ENCODE results near the gene ZNF668. TPM values are rescaled to one million over a fixed set of nuclear protein-coding genes. Genes with fewer than 3 reads are reported as not detected.
"Not testable (repeated sequence)": the region's sequence is repeated elsewhere in the genome, so short reads cannot be mapped to it uniquely, and the experiment has no call there.

ZNF668 gene
- total RNA-seq, 1 experiment from 2014 or later = 13.2 TPM

- DNase-seq (ENCODE audit: low read depth in 1 of 2, low spot score in 2 of 2) = no peak
- H3K27ac ChIP-seq = peak overlapping the region; percentile 68
- H3K4me1 ChIP-seq (replicated peaks) = peaks cover 19% of the 10 kb centered on the region
These were observed 34.9 kb upstream of the ZNF668 start for GRCh38 chr16:31108794-31109558.

GRCh38 chr16:31108035-31108793 lies 34.2 kb upstream of the ZNF668 start, which contains the start of gene BCKDK:
Gene BCKDK (plus strand): TSS chr16:31108386. CDS start chr16:31109224, 838 bp downstream.
- peak within 1 kb of the TSS; percentile 98 for H3K4me3 ChIP-seq
- no peaks in the 10 kb centered on the region for H3K27me3 ChIP-seq (replicated peaks)
- peak within 1 kb of the TSS; percentile 68 for H3K27ac ChIP-seq
- no peaks in the 10 kb centered on the region for H3K9me3 ChIP-seq (replicated peaks)
- H3K4me1 ChIP-seq (replicated peaks) = peaks cover 19% of the 10 kb centered on the region
- DNase-seq (ENCODE audit: low read depth in 1 of 2, low spot score in 2 of 2) = peak; percentile 59 to 81
- H3K36me3 ChIP-seq = peaks cover 51% of the 10 kb centered on the region

More at GRCh38 chr16:31108794-31109558, 34.9 kb upstream of the ZNF668 start:
- Histone ChIP-seq H3K9me3 (replicated peaks) (no peaks in the 10 kb centered on the region), H3K27me3 (replicated peaks) (no peaks in the 10 kb centered on the region), H3K4me3 (peak overlapping the region; percentile 98), H3K36me3 (peaks cover 51% of the 10 kb centered on the region)

GRCh38 chr16:31107465-31107867 lies 33.4 kb upstream of the ZNF668 start:
- Histone ChIP-seq H3K36me3 (peaks cover 43% of the 10 kb centered on the region), H3K9me3 (replicated peaks) (no peaks in the 10 kb centered on the region), H3K4me3 (no peak overlapping the region), H3K27me3 (replicated peaks) (no peaks in the 10 kb centered on the region), H3K4me1 (replicated peaks) (peaks cover 19% of the 10 kb centered on the region), H3K27ac (no peak overlapping the region)
- no peak for DNase-seq (ENCODE audit: low read depth in 1 of 2, low spot score in 2 of 2)

- Histone ChIP-seq H3K4me1 (replicated peaks) (peaks cover 19% of the 10 kb centered on the region), H3K27me3 (replicated peaks) (no peaks in the 10 kb centered on the region), H3K4me3 (no peak overlapping the region), H3K36me3 (peaks cover 36% of the 10 kb centered on the region), H3K9me3 (replicated peaks) (no peaks in the 10 kb centered on the region), H3K27ac (no peak overlapping the region)
- DNase-seq (ENCODE audit: low read depth in 1 of 2, low spot score in 2 of 2) = no peak
These were observed 32.7 kb upstream of the ZNF668 start for GRCh38 chr16:31106509-31107464.

- no peaks in the 10 kb centered on the region for H3K27me3 ChIP-seq (replicated peaks)
- peaks cover 26% of the 10 kb centered on the region for H3K36me3 ChIP-seq
- no peaks in the 10 kb centered on the region for H3K9me3 ChIP-seq (replicated peaks)
- H3K4me3 ChIP-seq = no peak overlapping the region
- DNase-seq (ENCODE audit: low read depth in 1 of 2, low spot score in 2 of 2) = peak; percentile 62 to 82
- H3K4me1 ChIP-seq (replicated peaks) = peaks cover 19% of the 10 kb centered on the region
- H3K27ac ChIP-seq = 0 out of 2 replicates have a peak overlapping the region, but pooled peaks have one; percentile 40
These were observed 31.7 kb upstream of the ZNF668 start for GRCh38 chr16:31105677-31106213.

GRCh38 chr16:31100876-31101641 lies 27.0 kb upstream of the ZNF668 start:
- not testable (repeated sequence) for H3K27ac ChIP-seq; H3K4me3 ChIP-seq; H3K27me3 ChIP-seq (replicated peaks); H3K9me3 ChIP-seq (replicated peaks); H3K36me3 ChIP-seq; H3K4me1 ChIP-seq (replicated peaks); DNase-seq (ENCODE audit: low read depth in 1 of 2, low spot score in 2 of 2)

- DNase-seq (ENCODE audit: low read depth in 1 of 2, low spot score in 2 of 2) = no peak
- Histone ChIP-seq H3K4me1 (replicated peaks) (peaks cover 6% of the 10 kb centered on the region; the same call in 1 of the 2 replicates), H3K27me3 (replicated peaks) (no peaks in the 10 kb centered on the region), H3K36me3 (no peaks in the 10 kb centered on the region), H3K4me3 (no peak overlapping the region), H3K27ac (no peak overlapping the region), H3K9me3 (replicated peaks) (no peaks in the 10 kb centered on the region)
These were observed 26.0 kb upstream of the ZNF668 start for GRCh38 chr16:31099860-31100638.

- DNase-seq (ENCODE audit: low read depth in 1 of 2, low spot score in 2 of 2) = peak; percentile 89 to 97
- no peak within 1 kb of the TSS for H3K27ac ChIP-seq
- peaks cover 13% of the 10 kb centered on the region for H3K36me3 ChIP-seq
- no peaks in the 10 kb centered on the region for H3K9me3 ChIP-seq (replicated peaks)
- peak within 1 kb of the TSS; percentile 65 for H3K4me3 ChIP-seq
- no peaks in the 10 kb centered on the region for H3K27me3 ChIP-seq (replicated peaks)
- H3K4me1 ChIP-seq (replicated peaks) = peaks cover 4% of the 10 kb centered on the region; the same call in 1 of the 2 replicates
These were observed 20.5 kb upstream of the ZNF668 start, which contains the start of gene VKORC1 for GRCh38 chr16:31094424-31095120. Gene VKORC1 (minus strand): TSS chr16:31094797. CDS start chr16:31094729, 68 bp downstream.

GRCh38 chr16:31094088-31094423 lies 20.0 kb upstream of the ZNF668 start:
- Histone ChIP-seq H3K4me1 (replicated peaks) (peaks cover 4% of the 10 kb centered on the region; the same call in 1 of the 2 replicates), H3K4me3 (peak overlapping the region; percentile 65), H3K9me3 (replicated peaks) (no peaks in the 10 kb centered on the region), H3K27me3 (replicated peaks) (no peaks in the 10 kb centered on the region), H3K36me3 (peaks cover 16% of the 10 kb centered on the region), H3K27ac (no peak overlapping the region)
- peak in 1 of 2 experiments; percentile 43 for DNase-seq (ENCODE audit: low read depth in 1 of 2, low spot score in 2 of 2)

GRCh38 chr16:31093132-31093703 lies 19.2 kb upstream of the ZNF668 start:
- no peaks in the 10 kb centered on the region for H3K9me3 ChIP-seq (replicated peaks)
- H3K36me3 ChIP-seq = peaks cover 17% of the 10 kb centered on the region
- DNase-seq (ENCODE audit: low read depth in 1 of 2, low spot score in 2 of 2) = peak in 1 of 2 experiments; percentile 49
- H3K4me1 ChIP-seq (replicated peaks) = peaks cover 4% of the 10 kb centered on the region; the same call in 1 of the 2 replicates
- H3K4me3 ChIP-seq = no peak overlapping the region; the same call in 1 of the 2 replicates
- H3K27ac ChIP-seq = no peak overlapping the region
- H3K27me3 ChIP-seq (replicated peaks) = no peaks in the 10 kb centered on the region

- no peak overlapping the region for H3K4me3 ChIP-seq
- H3K27me3 ChIP-seq (replicated peaks) = no peaks in the 10 kb centered on the region
- DNase-seq (ENCODE audit: low read depth in 1 of 2, low spot score in 2 of 2) = no peak
- H3K9me3 ChIP-seq (replicated peaks) = no peaks in the 10 kb centered on the region
- peaks cover 4% of the 10 kb centered on the region; the same call in 1 of the 2 replicates for H3K4me1 ChIP-seq (replicated peaks)
- no peak overlapping the region for H3K27ac ChIP-seq
- peaks cover 17% of the 10 kb centered on the region for H3K36me3 ChIP-seq
These were observed 18.3 kb upstream of the ZNF668 start for GRCh38 chr16:31092330-31092729.
